Calu3 (cell line): Measurements from ENCODE around the gene KDSR. TPM values are rescaled to one million over a fixed set of nuclear protein-coding genes. Genes with fewer than 3 reads are reported as not detected.

Experiments
- BruUV-seq: library from RNA; stranded (reverse); fragments of 400-500 nt; replicated peaks from 2 replicates; lab custom pipeline; 2021; lab: Mats Ljungman, UMichigan
- CTCF ChIA-PET: fragments of 300-600 bp; sonication (Branson Sonifier 250); formaldehyde crosslinking; loops from one replicate; lab custom pipeline; 2022; ENCODE audit warnings: antibody characterized with exemption; lab: Charles Lee
- DNase-seq: peaks from one replicate; pipeline ENCODE4 v3.0.0; 2022
- H3K27ac Mint-ChIP-seq: one replicate; pipeline ENCODE4 v1.8.0; 2022; ENCODE audit warnings: mixed read lengths; ENCODE audit not compliant: unreplicated experiment
- H3K27me3 Mint-ChIP-seq: one replicate; pipeline ENCODE4 v1.8.0; 2022; ENCODE audit warnings: mixed read lengths; ENCODE audit not compliant: unreplicated experiment
- H3K36me3 Mint-ChIP-seq: one replicate; pipeline ENCODE4 v1.8.0; 2022; ENCODE audit warnings: mild to moderate bottlenecking, moderate library complexity, mixed read lengths; ENCODE audit not compliant: insufficient read depth, unreplicated experiment
- H3K4me1 Mint-ChIP-seq: one replicate; pipeline ENCODE4 v1.8.0; 2022; ENCODE audit warnings: mild to moderate bottlenecking, low read depth, mixed read lengths; ENCODE audit not compliant: unreplicated experiment
- H3K4me3 Mint-ChIP-seq: one replicate; pipeline ENCODE4 v1.8.0; 2022; ENCODE audit warnings: mild to moderate bottlenecking, low read depth, moderate library complexity, mixed read lengths; ENCODE audit not compliant: unreplicated experiment
- H3K9me3 Mint-ChIP-seq: one replicate; pipeline ENCODE4 v1.8.0; 2022; ENCODE audit warnings: low read depth, mixed read lengths; ENCODE audit not compliant: unreplicated experiment
- CTCF ChIP-seq: fragments of 200-600 bp; IDR thresholded peaks from one replicate; pipeline ENCODE4 v1.8.0; 2022; ENCODE audit warnings: antibody characterized with exemption; ENCODE audit not compliant: unreplicated experiment
- intact Hi-C: fragments of 100-400 bp; cut with micrococcal nuclease; formaldehyde crosslinking; loops from one replicate; pipeline ENCODE4 v1.10.0; 2022; ENCODE audit not compliant: unreplicated experiment
- total RNA-seq: library from RNA; stranded (reverse); gene quantifications from 2 replicates; pipeline ENCODE4 v1.2.3, GENCODE V29; 2022

Gene KDSR
- total RNA-seq, 1 experiment from 2014 or later = 53.3 TPM

- H3K4me3 Mint-ChIP-seq = peak overlapping the region; percentile 77
- BruUV-seq = TSS peak; percentile 40
- H3K27ac Mint-ChIP-seq = peak overlapping the region; percentile 40
- H3K4me1 Mint-ChIP-seq = peaks cover 24% of the 10 kb centered on the region
- H3K27me3 Mint-ChIP-seq = peaks cover 53% of the 10 kb centered on the region
- no peak for TF ChIP-seq CTCF
- H3K9me3 Mint-ChIP-seq = no peaks in the 10 kb centered on the region
- CTCF ChIA-PET = interaction anchor here (1.5 kb wide), 1 partner anchor 11 kb away, joined by 6 read pairs; no protein-coding TSS in a partner anchor
- peaks cover 26% of the 10 kb centered on the region for H3K36me3 Mint-ChIP-seq
- intact Hi-C loops = no loop called here
- no peak for DNase-seq
Measured at GRCh38 chr18:63318889-63319382, 48.1 kb downstream of the KDSR start.

- H3K4me3 Mint-ChIP-seq = peak overlapping the region; percentile 77
- peak; percentile 38 for DNase-seq
- no TSS peak for BruUV-seq
- intact Hi-C loops = no loop called here
- H3K27me3 Mint-ChIP-seq = peaks cover 54% of the 10 kb centered on the region
- H3K9me3 Mint-ChIP-seq = no peaks in the 10 kb centered on the region
- CTCF ChIA-PET = no interaction called here
- peak; percentile 38 for TF ChIP-seq CTCF
- H3K27ac Mint-ChIP-seq = peak overlapping the region; percentile 40
- H3K36me3 Mint-ChIP-seq = peaks cover 26% of the 10 kb centered on the region
- peaks cover 22% of the 10 kb centered on the region for H3K4me1 Mint-ChIP-seq
Measured at GRCh38 chr18:63317982-63318888, 48.8 kb downstream of the KDSR start.

GRCh38 chr18:63317556-63317946 is 49.5 kb downstream of the KDSR start:
- H3K4me3 Mint-ChIP-seq = no peak overlapping the region

More at GRCh38 chr18:63317556-63317946, 49.5 kb downstream of the KDSR start:
- Mint-ChIP-seq H3K27ac (no peak overlapping the region), H3K9me3 (no peaks in the 10 kb centered on the region), H3K27me3 (peaks cover 54% of the 10 kb centered on the region), H3K4me1 (peaks cover 15% of the 10 kb centered on the region), H3K36me3 (peaks cover 26% of the 10 kb centered on the region)
- no peak for TF ChIP-seq CTCF
- intact Hi-C loops = no loop called here
- no peak for DNase-seq
- no TSS peak for BruUV-seq
- CTCF ChIA-PET = no interaction called here
